Trophoblast cell (in vitro differentiated cells and primary cell): ENCODE measurements around the gene MS4A4E.

Experiments
- DNase-seq, 2 donors: peaks; one replicate each; pipeline ENCODE4 v3.0.0-alpha.2; 2016
- H2AFZ ChIP-seq: 2 replicates; pipeline ENCODE4 v1.6.1; 2013; ENCODE audit warnings: low read length, moderate library complexity, mild to moderate bottlenecking; ENCODE audit not compliant: insufficient read depth, poor library complexity
- H2AK5ac ChIP-seq: 2 replicates; pipeline ENCODE4 v1.6.1; 2013; ENCODE audit warnings: mild to moderate bottlenecking, low read length
- H2BK120ac ChIP-seq: 2 replicates; pipeline ENCODE4 v1.6.1; 2013; ENCODE audit warnings: low read length, mild to moderate bottlenecking, moderate library complexity; ENCODE audit not compliant: insufficient read depth, poor library complexity
- H2BK12ac ChIP-seq: 2 replicates; pipeline ENCODE4 v1.6.1; 2013; ENCODE audit warnings: mild to moderate bottlenecking, low read length, moderate library complexity
- H2BK5ac ChIP-seq: 2 replicates; pipeline ENCODE4 v1.6.1; 2013; ENCODE audit warnings: low read length, low read depth, moderate library complexity, mild to moderate bottlenecking; ENCODE audit not compliant: poor library complexity
- H3K14ac ChIP-seq: 2 replicates; pipeline ENCODE4 v1.6.1; 2013; ENCODE audit warnings: mild to moderate bottlenecking, low read length
- H3K18ac ChIP-seq: 2 replicates; pipeline ENCODE4 v1.6.1; 2013; ENCODE audit warnings: mild to moderate bottlenecking, low read length
- H3K23ac ChIP-seq: 2 replicates; pipeline ENCODE4 v1.6.1; 2013; ENCODE audit warnings: low read length
- H3K27ac ChIP-seq: 2 replicates; pipeline ENCODE4 v1.5.1; 2013; ENCODE audit warnings: low read depth, mild to moderate bottlenecking, inconsistent platforms, low read length, moderate library complexity
- H3K27me3 ChIP-seq: 2 replicates; pipeline ENCODE4 v1.6.1; 2013; ENCODE audit warnings: inconsistent platforms, mild to moderate bottlenecking, low read length, moderate library complexity; ENCODE audit not compliant: insufficient read depth
- H3K36me3 ChIP-seq, 2 experiments: 1 replicate in 1 of 2; 2 replicates in 1 of 2; pipeline ENCODE4 v1.6.1; 2013; ENCODE audit warnings: low read length in 2 of 2, mild to moderate bottlenecking in 2 of 2, moderate library complexity in 1 of 2; ENCODE audit not compliant: insufficient read depth in 2 of 2, control insufficient read depth in 1 of 2
- H3K4ac ChIP-seq: 2 replicates; pipeline ENCODE4 v1.6.1; 2013; ENCODE audit warnings: low read depth, mild to moderate bottlenecking, low read length, moderate library complexity
- H3K4me1 ChIP-seq, 2 experiments: 1 replicate in 1 of 2; 2 replicates in 1 of 2; pipeline ENCODE4 v1.6.1; 2013; ENCODE audit warnings: low read length in 2 of 2, mild to moderate bottlenecking in 2 of 2, moderate library complexity in 1 of 2; ENCODE audit not compliant: insufficient read depth in 2 of 2, control insufficient read depth in 1 of 2
- H3K4me2 ChIP-seq: 2 replicates; pipeline ENCODE4 v1.6.1; 2013; ENCODE audit warnings: inconsistent platforms, mild to moderate bottlenecking, low read length, moderate library complexity
- H3K4me3 ChIP-seq: 2 replicates; pipeline ENCODE4 v1.5.1; 2013; ENCODE audit warnings: mild to moderate bottlenecking, low read depth, low read length, inconsistent platforms
- H3K79me1 ChIP-seq: one replicate; pipeline ENCODE4 v1.6.1; 2013; ENCODE audit warnings: low read length
- H3K79me2 ChIP-seq: 2 replicates; pipeline ENCODE4 v1.6.1; 2013; ENCODE audit warnings: low read length, mild to moderate bottlenecking; ENCODE audit not compliant: control insufficient read depth, insufficient read depth, poor library complexity
- H3K9ac ChIP-seq: 2 replicates; pipeline ENCODE4 v1.6.1; 2013; ENCODE audit warnings: mild to moderate bottlenecking, low read length
- H3K9me3 ChIP-seq: 2 replicates; pipeline ENCODE4 v1.6.1; 2013; ENCODE audit warnings: low read depth, mild to moderate bottlenecking, control low read depth, inconsistent platforms, low read length; ENCODE audit not compliant: insufficient read depth
- H4K12ac ChIP-seq: 2 replicates; pipeline ENCODE4 v1.6.1; 2013; ENCODE audit warnings: low read depth, mild to moderate bottlenecking, low read length, moderate library complexity
- H4K8ac ChIP-seq: 2 replicates; pipeline ENCODE4 v1.6.1; 2013; ENCODE audit warnings: low read depth, mild to moderate bottlenecking, low read length, moderate library complexity
- H4K91ac ChIP-seq: one replicate; pipeline ENCODE4 v1.6.1; 2013; ENCODE audit warnings: low read depth, mild to moderate bottlenecking, low read length, moderate library complexity
- WGBS: extraction: QIAGEN DNeasy Blood & Tissue Kit; methylation state at CpG from one replicate; pipeline ENCODE4 v1.1.7; 2013; ENCODE audit warnings: missing lambda C conversion rate; ENCODE audit not compliant: insufficient read length, insufficient coverage; ENCODE audit errors: extremely low coverage; 5-methylcytosine and 5-hydroxymethylcytosine counted together

Gene MS4A4E

GRCh38 chr11:60265373-60266214, 22.7 kb upstream of the MS4A4E start:
- Histone ChIP-seq H3K79me2 (no peaks in the 10 kb centered on the region), H3K4me3 (no peak overlapping the region), H2BK5ac (no peak overlapping the region), H2BK12ac (no peak overlapping the region), H4K12ac (no peak overlapping the region), H3K4me2 (no peak overlapping the region), H3K23ac (no peak overlapping the region), H3K9ac (no peak overlapping the region), H3K4ac (no peak overlapping the region), H2BK120ac (no peak overlapping the region), H3K27ac (no peak overlapping the region), H3K14ac (no peak overlapping the region), H3K18ac (no peak overlapping the region), H3K36me3 (no peaks in the 10 kb centered on the region), H4K8ac (no peak overlapping the region), H4K91ac (no peak overlapping the region), H2AK5ac (no peak overlapping the region), H2AFZ (no peak overlapping the region), H3K9me3 (no peaks in the 10 kb centered on the region), H3K4me1 (no peaks in the 10 kb centered on the region), H3K27me3 (no peaks in the 10 kb centered on the region), H3K79me1 (peaks cover 2% of the 10 kb centered on the region)
- peak; percentile 41 to 84 for DNase-seq
- no CpG with 5 or more reads among the region's 4 CpGs for WGBS

GRCh38 chr11:60264644-60265043, 21.7 kb upstream of the MS4A4E start:
- Histone ChIP-seq H3K4ac (no peak overlapping the region), H2BK120ac (no peak overlapping the region), H2BK12ac (no peak overlapping the region), H2AK5ac (no peak overlapping the region), H3K79me1 (peaks cover 2% of the 10 kb centered on the region), H2AFZ (no peak overlapping the region), H3K14ac (no peak overlapping the region), H3K27me3 (no peaks in the 10 kb centered on the region), H4K91ac (no peak overlapping the region), H3K4me2 (no peak overlapping the region), H3K18ac (no peak overlapping the region), H3K4me3 (no peak overlapping the region), H3K9ac (no peak overlapping the region), H3K9me3 (no peaks in the 10 kb centered on the region), H3K23ac (no peak overlapping the region), H3K79me2 (no peaks in the 10 kb centered on the region), H4K12ac (no peak overlapping the region), H3K36me3 (no peaks in the 10 kb centered on the region), H4K8ac (no peak overlapping the region), H3K27ac (no peak overlapping the region), H3K4me1 (no peaks in the 10 kb centered on the region), H2BK5ac (no peak overlapping the region)
- WGBS, result no CpG with 5 or more reads among the region's 5 CpGs
- no peak for DNase-seq

- Histone ChIP-seq H2BK120ac (no peak overlapping the region), H3K79me2 (no peaks in the 10 kb centered on the region), H4K12ac (no peak overlapping the region), H3K4me2 (no peak overlapping the region), H3K36me3 (no peaks in the 10 kb centered on the region), H3K9ac (no peak overlapping the region), H2AK5ac (no peak overlapping the region), H3K9me3 (no peaks in the 10 kb centered on the region), H3K79me1 (peaks cover 2% of the 10 kb centered on the region), H4K91ac (no peak overlapping the region), H3K4ac (no peak overlapping the region), H3K23ac (no peak overlapping the region), H3K4me3 (no peak overlapping the region), H3K18ac (no peak overlapping the region), H4K8ac (no peak overlapping the region), H3K27me3 (no peaks in the 10 kb centered on the region), H3K27ac (no peak overlapping the region), H2AFZ (no peak overlapping the region), H2BK12ac (no peak overlapping the region), H2BK5ac (no peak overlapping the region), H3K4me1 (no peaks in the 10 kb centered on the region), H3K14ac (no peak overlapping the region)
- DNase-seq, result no peak
- 100% methylated on average over 1 of the region's 4 CpGs for WGBS
Observed at GRCh38 chr11:60263402-60263801, 20.5 kb upstream of the MS4A4E start.

GRCh38 chr11:60261014-60261413, 18.1 kb upstream of the MS4A4E start:
- Histone ChIP-seq H3K9me3 (no peaks in the 10 kb centered on the region), H4K8ac (no peak overlapping the region), H3K14ac (no peak overlapping the region), H4K91ac (no peak overlapping the region), H3K4me1 (no peaks in the 10 kb centered on the region), H2BK120ac (no peak overlapping the region), H3K4ac (no peak overlapping the region), H2AFZ (no peak overlapping the region), H3K79me1 (no peaks in the 10 kb centered on the region), H2BK12ac (no peak overlapping the region), H3K27me3 (no peaks in the 10 kb centered on the region), H3K79me2 (no peaks in the 10 kb centered on the region), H2AK5ac (no peak overlapping the region), H3K4me2 (no peak overlapping the region), H3K27ac (no peak overlapping the region), H3K23ac (no peak overlapping the region), H4K12ac (no peak overlapping the region), H2BK5ac (no peak overlapping the region), H3K9ac (no peak overlapping the region), H3K4me3 (no peak overlapping the region), H3K18ac (no peak overlapping the region), H3K36me3 (no peaks in the 10 kb centered on the region)
- no CpG with 5 or more reads among the region's 4 CpGs for WGBS
- no peak for DNase-seq
